Endodermal cell (in vitro differentiated cells): ENCODE results near the gene CCDC28A. TPM values are rescaled to one million over a fixed set of nuclear protein-coding genes. Genes with fewer than 3 reads are reported as not detected.

Experiments
- DNase-seq: peaks from one replicate; pipeline ENCODE4 v3.0.0-alpha.2; 2017
- H3K27ac ChIP-seq: 2 replicates; pipeline ENCODE4 v1.5.1; 2013; ENCODE audit warnings: mild to moderate bottlenecking, low read depth, low read length, moderate library complexity
- H3K27me3 ChIP-seq: 2 replicates; pipeline ENCODE4 v1.6.1; 2013; ENCODE audit warnings: mild to moderate bottlenecking, low read length, moderate library complexity; ENCODE audit not compliant: insufficient read depth, control insufficient read depth, poor library complexity, severe bottlenecking
- H3K36me3 ChIP-seq: 2 replicates; pipeline ENCODE4 v1.7.0; 2013; ENCODE audit warnings: mild to moderate bottlenecking, low read length, moderate library complexity; ENCODE audit not compliant: control insufficient read depth, insufficient read depth
- H3K4me1 ChIP-seq: one replicate; pipeline ENCODE4 v1.7.0; 2013; ENCODE audit warnings: low read length; ENCODE audit not compliant: control insufficient read depth, insufficient read depth
- H3K4me3 ChIP-seq: 2 replicates; pipeline ENCODE4 v1.5.1; 2013; ENCODE audit warnings: mild to moderate bottlenecking, low read length, moderate library complexity
- H3K9ac ChIP-seq: 2 replicates; pipeline ENCODE4 v1.6.1; 2013; ENCODE audit warnings: mild to moderate bottlenecking, low read length, moderate library complexity; ENCODE audit not compliant: poor library complexity, severe bottlenecking; ENCODE audit errors: extremely low read depth
- H3K9me3 ChIP-seq: 2 replicates; pipeline ENCODE4 v1.6.1; 2013; ENCODE audit warnings: mild to moderate bottlenecking, low read length, moderate library complexity; ENCODE audit not compliant: control insufficient read depth
- H3K27ac Mint-ChIP-seq: 2 replicates; pipeline ENCODE4 v1.8.0; 2020; ENCODE audit warnings: mixed read lengths
- H3K27me3 Mint-ChIP-seq: 2 replicates; pipeline ENCODE4 v1.8.0; 2021; ENCODE audit warnings: mild to moderate bottlenecking, mixed read lengths; ENCODE audit not compliant: insufficient read depth
- H3K36me3 Mint-ChIP-seq: 2 replicates; pipeline ENCODE4 v1.8.0; 2020; ENCODE audit warnings: low read depth, mixed read lengths
- H3K4me1 Mint-ChIP-seq: 2 replicates; pipeline ENCODE4 v1.8.0; 2020; ENCODE audit warnings: mixed read lengths
- H3K4me3 Mint-ChIP-seq: 2 replicates; pipeline ENCODE4 v1.8.0; 2020; ENCODE audit warnings: mild to moderate bottlenecking, moderate library complexity, mixed read lengths
- H3K9me3 Mint-ChIP-seq: 2 replicates; pipeline ENCODE4 v1.8.0; 2020; ENCODE audit warnings: mild to moderate bottlenecking, mixed read lengths
- CTCF ChIP-seq: fragments of 200-600 bp; sonication (generic); conservative IDR thresholded peaks from 2 replicates; pipeline ENCODE4 v1.5.0; 2021; ENCODE audit warnings: antibody characterized with exemption, mild to moderate bottlenecking
- WGBS, 2 experiments: methylation state at CpG; one replicate each; pipeline versions ENCODE4 v1.1.5 to v1.1.7; 2013; ENCODE audit warnings: missing lambda C conversion rate in 2 of 2, mixed read lengths in 1 of 2; ENCODE audit not compliant: insufficient coverage in 1 of 2, insufficient read length in 1 of 2; 5-methylcytosine and 5-hydroxymethylcytosine counted together
- total RNA-seq, 2 donors: library from RNA; stranded (reverse); fragmentation: NEBNext Ultra II Directional in 1 of 2; extraction: Animal tissue kit (Norgen Biotek cat#: 25700) in 1 of 2; gene quantifications; 2 replicates in 1 of 2; 3 replicates in 1 of 2; pipeline ENCODE4 v1.2.1, GENCODE V29; 2021

The CCDC28A gene
- total RNA-seq, 2 donors from 2014 or later, result 10.6 to 12.3 TPM

GRCh38 chr6:138805016-138805765 lies 31.6 kb downstream of the CCDC28A start:
- H3K4me1 ChIP-seq, result no peaks in the 10 kb centered on the region
- no peaks in the 10 kb centered on the region for H3K9me3 Mint-ChIP-seq
- no peak overlapping the region for H3K4me3 Mint-ChIP-seq
- H3K27ac Mint-ChIP-seq, result no peak overlapping the region
- H3K27me3 Mint-ChIP-seq, result peaks cover 9% of the 10 kb centered on the region
- no peak overlapping the region for H3K4me3 ChIP-seq
- no peak for TF ChIP-seq CTCF
- H3K27ac ChIP-seq, result no peak overlapping the region
- H3K9ac ChIP-seq, result no peak overlapping the region
- no peak for DNase-seq
- 89 to 96% methylated on average over 7 to 9 of the region's 9 CpGs for WGBS, 2 experiments
- no peaks in the 10 kb centered on the region for H3K9me3 ChIP-seq
- H3K36me3 Mint-ChIP-seq, result no peaks in the 10 kb centered on the region
- no peaks in the 10 kb centered on the region for H3K36me3 ChIP-seq
- H3K27me3 ChIP-seq, result peaks cover 12% of the 10 kb centered on the region
- no peaks in the 10 kb centered on the region for H3K4me1 Mint-ChIP-seq

GRCh38 chr6:138806889-138807288 lies 33.3 kb downstream of the CCDC28A start:
- Mint-ChIP-seq H3K4me3 (no peak overlapping the region), H3K27ac (no peak overlapping the region), H3K4me1 (no peaks in the 10 kb centered on the region), H3K9me3 (no peaks in the 10 kb centered on the region), H3K27me3 (peaks cover 16% of the 10 kb centered on the region), H3K36me3 (no peaks in the 10 kb centered on the region)
- Histone ChIP-seq H3K36me3 (no peaks in the 10 kb centered on the region), H3K9ac (no peak overlapping the region), H3K9me3 (no peaks in the 10 kb centered on the region), H3K4me3 (no peak overlapping the region), H3K27ac (no peak overlapping the region), H3K27me3 (peaks cover 15% of the 10 kb centered on the region), H3K4me1 (no peaks in the 10 kb centered on the region)
- no peak for TF ChIP-seq CTCF
- DNase-seq, result no peak
- WGBS, 2 experiments, result no CpG with 5 or more reads among the region's 1 CpG

GRCh38 chr6:138809677-138810076 lies 36.1 kb downstream of the CCDC28A start:
- Histone ChIP-seq H3K4me1 (no peaks in the 10 kb centered on the region), H3K9ac (no peak overlapping the region), H3K27me3 (peaks cover 9% of the 10 kb centered on the region), H3K9me3 (no peaks in the 10 kb centered on the region), H3K4me3 (no peak overlapping the region), H3K36me3 (no peaks in the 10 kb centered on the region), H3K27ac (no peak overlapping the region)
- Mint-ChIP-seq H3K9me3 (no peaks in the 10 kb centered on the region), H3K4me1 (no peaks in the 10 kb centered on the region), H3K36me3 (no peaks in the 10 kb centered on the region), H3K27me3 (peaks cover 13% of the 10 kb centered on the region), H3K27ac (no peak overlapping the region), H3K4me3 (no peak overlapping the region)
- 83 to 90% methylated on average over 1 of the region's 3 CpGs for WGBS, 2 experiments
- no peak for DNase-seq
- no peak for TF ChIP-seq CTCF
